Glutamatergic neuron (in vitro differentiated cells): Measurements from ENCODE around the gene WASL. TPM values are rescaled to one million over a fixed set of nuclear protein-coding genes. Genes with fewer than 3 reads are reported as not detected.

Experiments used
- DNase-seq: peaks from one replicate; pipeline ENCODE4 v3.0.0; 2022
- H3K27ac Mint-ChIP-seq: one replicate; pipeline ENCODE4 v1.8.0; 2020; ENCODE audit warnings: mild to moderate bottlenecking, mixed read lengths, inconsistent platforms; ENCODE audit not compliant: unreplicated experiment
- H3K27me3 Mint-ChIP-seq: one replicate; pipeline ENCODE4 v1.8.0; 2020; ENCODE audit warnings: mild to moderate bottlenecking, moderate library complexity, mixed read lengths, inconsistent platforms; ENCODE audit not compliant: unreplicated experiment
- H3K36me3 Mint-ChIP-seq: one replicate; pipeline ENCODE4 v1.8.0; 2020; ENCODE audit warnings: mild to moderate bottlenecking, mixed read lengths, inconsistent platforms; ENCODE audit not compliant: unreplicated experiment
- H3K4me1 Mint-ChIP-seq: one replicate; pipeline ENCODE4 v1.8.0; 2020; ENCODE audit warnings: mild to moderate bottlenecking, low read depth, mixed read lengths, inconsistent platforms; ENCODE audit not compliant: unreplicated experiment
- H3K4me3 Mint-ChIP-seq: one replicate; pipeline ENCODE4 v1.8.0; 2020; ENCODE audit warnings: mild to moderate bottlenecking, mixed read lengths, inconsistent platforms; ENCODE audit not compliant: unreplicated experiment
- H3K9me3 Mint-ChIP-seq: one replicate; pipeline ENCODE4 v1.8.0; 2020; ENCODE audit warnings: mild to moderate bottlenecking, moderate library complexity, mixed read lengths, inconsistent platforms; ENCODE audit not compliant: unreplicated experiment
- CTCF ChIP-seq: fragments of 200-600 bp; sonication (generic); IDR thresholded peaks from one replicate; pipeline ENCODE4 v1.5.0; 2021; ENCODE audit not compliant: partially characterized antibody, unreplicated experiment
- total RNA-seq: library from RNA; stranded (reverse); fragmentation: NEBNext Ultra II Directional; extraction: Animal tissue kit (Norgen Biotek cat#: 25700); gene quantifications from one replicate; pipeline ENCODE4 v1.2.1, GENCODE V29; 2021; ENCODE audit not compliant: unreplicated experiment

WASL gene
- total RNA-seq, 1 donor from 2014 or later = 33.0 TPM

GRCh38 chr7:123633553-123633952, 115.2 kb downstream of the WASL start:
- Mint-ChIP-seq H3K27me3 (no peaks in the 10 kb centered on the region), H3K4me3 (no peak overlapping the region), H3K27ac (no peak overlapping the region), H3K9me3 (no peaks in the 10 kb centered on the region), H3K4me1 (peaks cover 7% of the 10 kb centered on the region), H3K36me3 (no peaks in the 10 kb centered on the region)
- TF ChIP-seq CTCF = no peak
- no peak for DNase-seq

- no peak overlapping the region for H3K4me3 Mint-ChIP-seq
- no peaks in the 10 kb centered on the region for H3K27me3 Mint-ChIP-seq
- no peaks in the 10 kb centered on the region for H3K36me3 Mint-ChIP-seq
- TF ChIP-seq CTCF = no peak
- H3K27ac Mint-ChIP-seq = no peak overlapping the region
- H3K4me1 Mint-ChIP-seq = peaks cover 7% of the 10 kb centered on the region
- no peaks in the 10 kb centered on the region for H3K9me3 Mint-ChIP-seq
- DNase-seq = no peak
Measured at GRCh38 chr7:123632808-123633207, 116.0 kb downstream of the WASL start.

Other genes with a start within 250 kb of the WASL start
- gene IQUB, start 214.4 kb downstream of the WASL start, total RNA-seq = 0.98 TPM
- 84.4 TPM for gene NDUFA5, start 191.2 kb downstream of the WASL start, total RNA-seq
- gene ASB15, start 147.2 kb downstream of the WASL start, total RNA-seq = not detected
- gene LMOD2, start 93.1 kb downstream of the WASL start, total RNA-seq = not detected
- gene HYAL4, start 96.2 kb upstream of the WASL start, total RNA-seq = not detected
- not detected for gene SPAM1, start 176.2 kb upstream of the WASL start, total RNA-seq